Osteoblast (primary cell): ENCODE measurements around the gene PRMT9. TPM values are rescaled to one million over a fixed set of nuclear protein-coding genes. Genes with fewer than 3 reads are reported as not detected.

Source experiments
- DNase-seq: peaks from one replicate; pipeline ENCODE4 v3.0.0; 2011; ENCODE audit warnings: low spot score, mixed read lengths; ENCODE audit not compliant: insufficient read length; ENCODE audit errors: missing footprints
- H2AFZ ChIP-seq: 2 replicates; pipeline ENCODE4 v1.6.0; 2011; ENCODE audit warnings: mild to moderate bottlenecking, low read length
- H3K27ac ChIP-seq: 2 replicates; pipeline ENCODE4 v1.5.1; 2011; ENCODE audit warnings: mild to moderate bottlenecking, low read depth, low read length, moderate library complexity
- H3K27me3 ChIP-seq: 2 replicates; pipeline ENCODE4 v1.6.0; 2012; ENCODE audit warnings: mild to moderate bottlenecking, control low read depth, inconsistent platforms, low read length, moderate library complexity; ENCODE audit not compliant: insufficient read depth
- H3K36me3 ChIP-seq: 2 replicates; pipeline ENCODE4 v1.5.1; 2011; ENCODE audit warnings: mild to moderate bottlenecking, low read length, control low read depth, moderate library complexity; ENCODE audit not compliant: insufficient read depth
- H3K4me1 ChIP-seq: 2 replicates; pipeline ENCODE4 v1.5.1; 2011; ENCODE audit warnings: mild to moderate bottlenecking, low read length, control low read depth, moderate library complexity; ENCODE audit not compliant: insufficient read depth
- H3K4me2 ChIP-seq: 2 replicates; pipeline ENCODE4 v1.6.0; 2011; ENCODE audit warnings: mild to moderate bottlenecking, low read length; ENCODE audit not compliant: insufficient read depth
- H3K4me3 ChIP-seq: fragments of 200-600 bp; sonication (generic); 3 replicates; pipeline ENCODE4 v1.5.1; 2012; ENCODE audit warnings: mild to moderate bottlenecking, low read length, inconsistent platforms; ENCODE audit not compliant: insufficient read depth
- H3K79me2 ChIP-seq: 2 replicates; pipeline ENCODE4 v1.6.0; 2012; ENCODE audit warnings: mild to moderate bottlenecking, low read length, control low read depth, inconsistent platforms; ENCODE audit not compliant: insufficient read depth
- H3K9me3 ChIP-seq: 2 replicates; pipeline ENCODE4 v1.5.1; 2011; ENCODE audit warnings: low read depth, low read length, control low read depth
- H4K20me1 ChIP-seq: 2 replicates; pipeline ENCODE4 v1.6.0; 2012; ENCODE audit warnings: mild to moderate bottlenecking, low read length, control low read depth; ENCODE audit not compliant: insufficient read depth
- CTCF ChIP-seq: IDR thresholded peaks from 2 replicates; pipeline ENCODE4 v1.5.1; 2011; ENCODE audit warnings: mild to moderate bottlenecking, low read depth, low read length, moderate library complexity; ENCODE audit errors: extremely low read depth
- total RNA-seq: library from RNA; depleted of rRNA; stranded (reverse); fragments of >200 nt; gene quantifications from 2 replicates; pipeline ENCODE4 v1.2.3, GENCODE V29; 2012

Gene PRMT9
- total RNA-seq, 1 donor, result 9.0 TPM

GRCh38 chr4:147707892-147708672 lies 24.1 kb upstream of the PRMT9 start:
- Histone ChIP-seq H3K9me3 (no peaks in the 10 kb centered on the region), H3K27me3 (no peaks in the 10 kb centered on the region), H3K4me2 (peak overlapping the region; percentile 28), H2AFZ (no peak overlapping the region), H3K4me1 (no peaks in the 10 kb centered on the region), H3K36me3 (no peaks in the 10 kb centered on the region), H3K27ac (no peak overlapping the region), H4K20me1 (no peaks in the 10 kb centered on the region), H3K79me2 (no peaks in the 10 kb centered on the region), H3K4me3 (no peak overlapping the region)
- peak; percentile 50 for DNase-seq
- TF ChIP-seq CTCF, result peak; percentile 92

- no peaks in the 10 kb centered on the region for H3K79me2 ChIP-seq
- no peak overlapping the region for H2AFZ ChIP-seq
- no peaks in the 10 kb centered on the region for H3K36me3 ChIP-seq
- H3K9me3 ChIP-seq, result no peaks in the 10 kb centered on the region
- no peaks in the 10 kb centered on the region for H3K4me1 ChIP-seq
- H3K27ac ChIP-seq, result no peak overlapping the region
- H3K27me3 ChIP-seq, result no peaks in the 10 kb centered on the region
- H4K20me1 ChIP-seq, result no peaks in the 10 kb centered on the region
- no peak overlapping the region for H3K4me3 ChIP-seq
- DNase-seq, result no peak
- no peak for TF ChIP-seq CTCF
- H3K4me2 ChIP-seq, result no peak overlapping the region
These were observed 20.9 kb upstream of the PRMT9 start for GRCh38 chr4:147704846-147705245.

GRCh38 chr4:147696866-147697265 lies 12.9 kb upstream of the PRMT9 start:
- H2AFZ ChIP-seq, result no peak overlapping the region
- no peaks in the 10 kb centered on the region for H4K20me1 ChIP-seq
- peaks cover 3% of the 10 kb centered on the region for H3K27me3 ChIP-seq
- DNase-seq, result no peak
- H3K4me2 ChIP-seq, result no peak overlapping the region
- no peaks in the 10 kb centered on the region for H3K79me2 ChIP-seq
- no peaks in the 10 kb centered on the region for H3K36me3 ChIP-seq
- no peak for TF ChIP-seq CTCF
- H3K27ac ChIP-seq, result no peak overlapping the region
- H3K9me3 ChIP-seq, result no peaks in the 10 kb centered on the region
- no peak overlapping the region for H3K4me3 ChIP-seq
- H3K4me1 ChIP-seq, result no peaks in the 10 kb centered on the region

- Histone ChIP-seq H4K20me1 (no peaks in the 10 kb centered on the region), H2AFZ (no peak overlapping the region), H3K4me3 (no peak overlapping the region), H3K9me3 (no peaks in the 10 kb centered on the region), H3K36me3 (no peaks in the 10 kb centered on the region), H3K27ac (no peak overlapping the region), H3K4me1 (no peaks in the 10 kb centered on the region), H3K4me2 (no peak overlapping the region), H3K27me3 (peaks cover 3% of the 10 kb centered on the region), H3K79me2 (no peaks in the 10 kb centered on the region)
- no peak for TF ChIP-seq CTCF
- DNase-seq, result no peak
These were observed 9.3 kb upstream of the PRMT9 start for GRCh38 chr4:147693218-147693617.
